NK-92 (cell line): ENCODE measurements around the gene LAMB2.

Experiments
- DNase-seq: peaks from one replicate; lab custom pipeline; 2025; ENCODE audit not compliant: unreplicated experiment; lab: John Stamatoyannopoulos, UW

Gene LAMB2

DNA sequence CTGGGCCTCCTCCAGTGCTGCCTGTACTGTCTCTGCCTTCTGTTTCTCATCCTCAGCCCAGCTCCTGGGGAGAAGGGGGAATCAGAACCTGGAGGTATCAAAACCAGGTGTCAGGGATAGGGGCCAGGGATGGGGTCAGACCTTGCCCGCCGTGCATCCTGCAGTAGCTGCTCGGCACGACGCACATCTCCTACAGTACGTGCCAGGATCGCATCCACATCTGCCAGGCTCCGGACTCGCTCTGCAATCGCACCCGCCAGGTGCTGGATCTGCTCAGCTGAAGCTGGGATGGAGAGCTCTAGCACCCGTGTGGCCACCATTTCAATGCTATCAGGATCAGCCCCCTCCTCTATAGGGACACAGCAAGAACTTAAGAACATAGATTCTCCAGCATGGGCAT lies 10.8 kb downstream of the LAMB2 start:
- no peak for DNase-seq

DNA sequence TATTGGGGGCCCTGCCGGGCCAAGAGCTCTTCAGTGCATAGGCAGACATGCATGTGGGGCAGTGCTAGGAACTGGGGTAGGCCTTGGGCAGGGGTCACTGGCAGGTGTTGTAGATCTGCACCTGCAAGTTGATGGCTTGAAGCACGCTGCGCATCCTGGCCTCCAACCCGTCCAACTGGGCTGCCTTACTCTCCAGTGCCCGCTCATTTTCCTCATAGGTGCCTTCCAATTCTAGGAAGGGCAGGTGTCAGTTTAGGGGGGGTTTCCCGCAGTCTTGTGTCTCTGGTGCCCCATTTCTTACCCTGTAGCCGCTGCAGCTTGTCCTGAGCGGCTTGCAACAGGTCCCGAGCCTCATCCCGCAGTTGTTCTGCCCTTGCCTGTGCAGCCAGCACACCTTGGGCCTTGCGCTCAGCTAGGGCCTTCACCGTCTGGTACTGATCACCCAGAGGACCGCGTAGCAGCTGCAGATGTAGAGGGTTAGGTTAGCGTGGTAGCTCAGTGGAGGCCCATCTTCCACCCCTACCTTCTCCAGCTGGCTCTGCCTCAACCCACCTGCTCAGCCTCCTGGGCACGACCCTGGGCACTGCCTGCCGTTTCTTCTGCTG lies 11.6 kb downstream of the LAMB2 start:
- no peak for DNase-seq

DNA sequence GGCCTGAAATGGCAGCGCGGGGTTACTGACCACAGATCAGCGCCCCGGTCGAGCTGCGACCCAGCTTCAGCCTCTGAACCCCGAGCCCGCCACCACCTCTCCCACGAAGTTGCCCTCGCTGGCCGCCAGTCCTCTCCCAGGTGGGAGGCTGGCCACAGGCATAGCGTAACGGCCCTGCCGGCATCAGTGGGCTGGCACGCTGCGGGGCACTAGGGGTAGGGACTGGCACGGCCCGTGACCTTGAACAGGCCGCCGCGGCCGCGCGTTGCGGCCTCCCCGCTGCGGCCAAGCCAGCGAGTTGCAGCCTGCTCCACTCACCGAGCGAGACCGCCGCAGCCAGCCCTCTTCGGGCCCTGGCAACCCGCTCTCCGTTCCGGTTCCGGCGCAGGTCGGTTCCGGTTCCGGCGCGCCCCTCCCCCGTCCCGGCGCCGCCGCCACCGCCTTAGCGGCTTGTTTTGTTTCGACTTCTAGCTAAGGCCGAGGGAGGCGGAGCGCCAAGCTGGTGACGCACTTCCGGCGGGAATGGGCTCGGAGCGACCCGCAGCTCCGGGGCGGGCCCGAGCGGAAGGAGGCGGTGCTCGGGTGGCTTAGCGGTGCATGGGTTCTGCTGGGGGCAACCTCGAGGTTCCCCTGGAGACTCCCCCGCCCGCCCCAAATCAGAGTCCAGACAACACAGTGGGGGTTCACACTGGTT lies 12.3 kb downstream of the LAMB2 start, which contains the start of gene USP19:
TSS of gene USP19 (minus strand) at position 386 of the 694 bp plus-strand sequence. CDS start 1,678 bp downstream, outside the sequence.
- peak; percentile 68 for DNase-seq

DNA sequence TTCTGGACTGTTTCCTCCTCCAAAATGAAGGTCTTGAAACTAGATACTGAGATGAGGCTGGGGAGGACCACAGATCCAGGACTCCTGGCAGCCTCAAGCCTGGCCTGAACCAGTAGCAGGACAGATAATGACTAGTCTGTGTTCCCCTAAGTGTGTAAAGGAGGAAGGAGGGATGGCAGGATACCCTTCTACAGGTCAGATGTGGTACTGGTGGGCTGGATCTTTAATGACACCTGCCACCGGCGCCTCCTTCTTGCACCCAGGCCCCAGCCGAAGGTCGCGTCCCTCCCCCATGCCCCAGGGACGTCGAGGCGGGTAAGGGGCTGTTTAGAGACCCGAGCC lies 12.8 kb downstream of the LAMB2 start:
- no peak for DNase-seq

DNA sequence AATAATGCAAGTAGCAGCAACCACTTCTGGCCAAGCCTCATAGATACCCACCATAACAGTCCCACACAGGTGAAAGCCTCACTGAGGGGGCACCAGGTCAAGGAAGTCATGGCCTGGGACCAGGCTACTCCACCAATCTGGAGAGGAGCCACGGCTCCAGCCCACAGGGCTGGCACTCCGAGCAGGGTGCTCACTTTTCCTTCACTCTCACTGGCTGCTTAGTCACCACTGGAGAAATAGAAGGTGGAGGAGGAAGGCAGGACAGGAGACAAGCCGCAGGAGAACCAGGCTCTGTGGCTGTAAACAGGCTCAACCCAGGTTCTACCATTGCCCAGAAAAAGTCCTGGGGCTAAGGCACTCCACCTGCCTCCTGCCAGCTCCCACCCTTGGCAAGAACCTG lies 13.4 kb downstream of the LAMB2 start:
- DNase-seq = no peak

DNA sequence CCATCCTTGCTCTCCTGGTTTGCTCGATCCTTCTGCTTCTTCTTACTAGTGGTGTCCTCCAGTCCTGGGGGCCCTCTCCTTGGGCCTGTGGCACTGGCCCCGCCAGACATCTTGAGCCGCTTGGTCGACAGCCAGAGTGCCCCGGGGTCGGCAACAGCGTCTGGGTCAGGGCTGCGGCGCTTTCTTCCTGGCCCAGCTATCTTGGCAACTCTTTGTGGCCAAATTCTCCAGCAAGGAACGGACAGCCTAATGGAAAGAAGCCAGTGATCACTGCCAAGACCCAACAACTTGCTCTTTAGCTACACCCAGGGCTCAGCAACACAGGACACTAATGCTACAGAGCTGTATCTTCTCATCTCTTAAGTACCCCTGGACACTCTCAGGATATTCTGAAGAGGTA lies 13.8 kb downstream of the LAMB2 start:
- no peak for DNase-seq

DNA sequence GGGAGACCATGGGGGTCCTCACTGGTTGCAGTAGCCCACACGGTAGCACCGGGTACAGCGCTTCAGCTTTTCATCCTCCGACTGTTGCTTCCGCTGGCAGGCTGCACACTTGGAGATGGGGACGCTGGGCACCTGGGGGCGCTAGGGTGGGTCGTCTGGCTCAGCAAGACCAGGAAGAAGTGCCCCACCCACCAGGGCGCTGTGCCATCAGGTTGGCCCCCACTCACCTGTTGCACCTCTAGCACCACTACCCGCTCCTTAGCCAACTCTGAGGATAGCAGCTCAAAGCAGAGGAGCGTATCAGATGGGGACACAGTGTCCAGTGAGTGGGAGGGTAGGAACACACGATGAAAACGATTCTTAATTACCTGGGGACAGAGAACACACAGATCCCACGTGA lies 20.6 kb downstream of the LAMB2 start:
- DNase-seq = no peak

DNA sequence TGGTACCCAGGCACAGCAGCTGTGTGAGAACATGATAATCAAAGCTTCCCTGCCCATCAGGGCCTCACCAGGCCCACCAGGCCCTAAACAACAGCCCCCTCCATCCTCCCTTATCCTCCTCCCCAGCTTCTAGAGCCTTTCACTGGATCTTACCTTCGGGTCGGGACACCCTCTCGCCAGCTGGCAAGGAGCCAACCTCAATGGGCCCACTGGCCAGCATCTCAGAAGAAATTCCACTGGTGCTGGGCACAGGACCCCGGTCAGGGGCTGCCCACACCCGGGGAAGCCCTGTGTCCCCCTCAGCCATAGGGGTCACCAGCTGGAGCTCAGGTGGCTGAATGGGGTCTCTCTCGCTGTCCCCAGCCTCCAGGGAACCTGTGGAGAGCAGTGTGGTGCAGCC lies 21.5 kb downstream of the LAMB2 start:
- DNase-seq = no peak

DNA sequence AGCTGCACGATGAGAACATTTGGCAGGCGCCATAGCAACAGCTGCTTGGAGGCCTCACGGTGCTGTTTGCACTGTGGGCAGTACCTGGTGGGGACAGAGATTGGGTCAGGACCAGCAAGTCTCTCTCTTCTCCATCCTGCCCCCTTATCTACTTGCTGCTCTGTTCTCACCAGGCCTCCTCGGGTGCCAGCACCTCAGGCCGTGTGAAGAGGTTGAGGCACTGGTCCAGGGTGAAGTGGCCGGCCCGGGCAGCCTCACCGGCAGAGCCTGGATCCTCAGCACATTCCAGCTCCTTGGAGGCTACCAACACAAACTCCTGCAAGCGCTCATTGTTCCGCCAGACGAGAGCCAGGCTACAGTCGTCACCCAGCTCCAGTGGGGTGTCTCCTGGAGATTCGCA lies 22.1 kb downstream of the LAMB2 start:
- no peak for DNase-seq

DNA sequence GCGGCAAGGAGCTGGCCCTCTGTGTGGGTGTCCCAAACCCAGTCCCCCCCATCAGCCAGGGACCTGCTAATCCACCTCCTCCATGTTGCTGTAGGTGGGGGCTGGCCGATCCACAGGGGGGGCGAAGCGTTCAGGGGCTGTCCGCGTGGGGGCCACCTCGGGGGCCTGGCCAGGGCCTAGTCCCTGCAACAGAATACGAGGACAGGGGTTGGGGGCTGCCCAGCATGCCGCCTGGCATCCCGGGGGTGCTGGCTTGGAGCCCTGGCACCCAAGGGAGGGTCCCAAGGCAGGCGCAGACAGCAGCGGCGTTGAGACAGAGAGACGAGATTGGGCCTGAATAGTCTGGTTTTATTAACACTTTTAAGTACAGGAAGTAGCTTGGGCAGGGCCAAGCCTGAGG lies 24.5 kb downstream of the LAMB2 start:
- no peak for DNase-seq

DNA sequence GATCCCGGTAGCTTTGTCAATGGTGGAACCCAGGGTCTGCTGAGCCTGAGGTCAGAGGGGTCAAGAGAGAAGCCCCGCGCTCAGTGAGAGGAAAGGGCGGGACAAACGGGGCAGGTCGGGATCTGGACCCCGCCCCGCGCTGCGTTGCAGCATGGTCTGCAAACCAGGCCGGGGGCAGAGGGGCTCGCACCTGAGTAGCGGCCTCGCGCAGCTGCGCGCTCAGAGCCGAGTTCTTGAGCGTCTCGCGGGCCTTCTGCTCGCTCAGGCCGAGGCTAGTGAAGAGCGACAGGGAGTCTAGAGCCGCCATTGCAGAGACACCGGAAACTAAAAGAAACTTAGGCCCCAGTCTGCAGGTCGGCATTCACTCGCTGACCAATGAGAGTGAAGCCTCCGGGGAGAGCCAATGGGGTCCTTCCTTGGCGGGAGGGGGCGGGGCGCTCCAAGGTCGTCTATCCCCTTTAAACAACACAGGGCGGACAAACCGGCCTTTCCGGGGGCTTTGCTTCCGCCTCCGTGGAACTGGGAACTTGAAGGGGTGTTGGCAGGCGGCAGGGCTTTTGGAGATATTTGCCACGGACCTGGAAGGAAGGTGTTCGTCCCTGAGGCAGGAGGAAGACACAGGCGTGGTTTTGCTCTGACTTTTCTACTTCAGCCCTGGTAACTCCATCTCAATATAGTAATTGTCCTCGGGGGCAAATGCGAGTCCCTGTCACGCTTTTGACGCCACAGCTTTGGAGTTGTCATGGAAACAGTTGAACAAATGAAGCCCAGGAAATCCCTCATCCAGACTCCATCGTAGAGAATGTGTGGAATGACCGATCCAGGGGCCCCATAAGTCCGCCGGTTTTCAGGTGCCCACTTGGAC lies 28.2 kb downstream of the LAMB2 start, which contains the start of gene QARS1:
TSS of gene QARS1 (minus strand) at position 331 of the 865 bp plus-strand sequence. CDS start at position 307, 24 bp downstream.
- DNase-seq = peak; percentile 44

DNA sequence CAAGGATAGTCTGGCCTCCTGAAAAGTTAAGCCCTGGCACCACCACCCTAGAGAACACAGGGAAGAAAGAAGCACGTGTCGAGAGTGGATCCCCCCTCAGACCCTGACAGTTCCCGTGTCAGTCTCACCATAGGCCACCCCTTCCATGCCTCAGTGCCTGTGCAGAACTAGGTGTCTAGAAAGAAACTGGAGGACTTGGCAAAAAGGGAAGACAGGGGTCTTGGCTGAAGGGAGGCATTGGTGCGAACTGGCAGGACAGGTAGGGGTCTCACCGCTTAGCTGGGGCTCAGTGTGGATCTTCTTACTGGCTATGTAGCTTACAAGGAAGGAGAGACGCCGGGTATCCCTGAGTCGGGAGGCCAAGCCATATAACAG lies 28.8 kb downstream of the LAMB2 start:
- no peak for DNase-seq

DNA sequence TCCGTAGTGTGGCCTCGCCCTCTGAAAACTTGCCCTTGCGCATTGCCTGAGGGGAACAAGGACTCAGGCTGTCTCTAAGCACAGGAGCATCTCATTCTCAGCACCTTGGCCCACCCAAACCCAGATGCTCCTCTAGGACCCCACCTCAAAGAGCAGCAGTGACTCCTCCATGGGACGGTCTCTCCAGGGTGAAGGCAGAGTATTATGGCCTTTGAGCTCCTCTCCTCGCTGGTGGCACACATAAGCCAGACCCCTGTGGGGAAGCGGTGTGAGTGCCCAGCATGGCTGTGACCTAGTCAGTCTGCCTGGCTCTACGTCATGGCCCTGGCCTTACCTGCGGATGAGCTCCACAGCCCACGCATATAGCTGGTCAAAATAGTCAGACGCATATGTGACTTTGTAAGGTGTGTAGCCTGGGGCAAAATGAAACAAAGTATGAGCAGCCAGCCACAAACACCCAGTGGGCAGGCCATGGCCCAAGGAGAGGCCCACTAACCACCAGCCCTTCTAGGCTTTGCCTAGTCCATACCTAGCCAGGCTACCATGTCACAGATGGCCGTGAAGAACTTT lies 32.7 kb downstream of the LAMB2 start:
- DNase-seq = no peak

DNA sequence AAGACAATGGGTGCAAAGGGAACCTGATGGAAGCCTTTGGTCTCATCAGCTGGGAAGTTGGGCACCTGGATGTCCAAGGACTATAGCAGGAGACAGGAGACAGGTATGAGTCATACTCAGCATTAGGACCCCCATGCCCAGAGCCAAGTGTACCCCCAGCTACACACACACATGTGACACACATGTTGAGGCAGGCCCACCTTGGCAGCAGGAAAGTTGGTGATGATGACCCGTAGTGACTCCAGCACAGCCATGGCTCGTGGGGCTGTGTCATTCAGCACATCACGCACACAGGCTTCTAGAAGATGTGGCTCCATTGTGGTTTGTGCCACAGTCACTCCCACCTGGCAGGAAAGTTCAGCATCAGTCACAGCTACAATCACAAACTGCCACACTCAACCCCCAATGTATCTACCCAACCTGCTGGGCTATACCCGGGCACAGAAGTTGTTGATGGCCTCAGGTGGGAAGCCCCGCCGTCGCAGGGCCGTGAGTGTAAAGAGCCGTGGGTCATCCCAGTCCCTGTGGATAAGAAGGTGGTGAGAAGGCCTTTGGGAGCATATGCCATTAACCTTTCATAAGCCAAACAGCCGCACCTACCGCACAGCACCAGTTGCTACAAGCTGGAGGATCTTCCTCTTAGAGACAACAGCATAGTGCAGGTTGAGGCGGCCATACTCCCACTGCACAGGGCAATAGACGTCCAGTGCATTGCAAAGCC lies 33.8 kb downstream of the LAMB2 start:
- no peak for DNase-seq

DNA sequence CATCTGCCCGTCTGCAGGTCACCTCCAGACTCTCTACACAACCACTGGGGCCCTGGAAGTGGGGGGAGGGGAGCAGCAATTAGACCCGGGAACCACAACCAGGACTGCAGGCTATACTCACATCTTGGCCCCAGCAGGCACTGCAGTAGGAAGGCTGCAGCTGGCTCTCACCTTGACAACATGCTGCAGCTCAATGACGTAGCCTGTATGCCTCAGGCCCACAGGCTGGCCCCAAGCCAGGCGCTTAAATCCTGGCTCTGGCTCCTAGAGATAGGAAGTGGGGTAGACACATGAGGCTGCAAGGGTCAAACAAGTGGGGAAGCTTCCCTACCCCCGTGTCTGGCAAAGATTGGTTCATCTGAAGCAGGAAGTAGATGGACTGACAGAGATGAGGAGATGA lies 34.4 kb downstream of the LAMB2 start:
- DNase-seq = no peak

DNA sequence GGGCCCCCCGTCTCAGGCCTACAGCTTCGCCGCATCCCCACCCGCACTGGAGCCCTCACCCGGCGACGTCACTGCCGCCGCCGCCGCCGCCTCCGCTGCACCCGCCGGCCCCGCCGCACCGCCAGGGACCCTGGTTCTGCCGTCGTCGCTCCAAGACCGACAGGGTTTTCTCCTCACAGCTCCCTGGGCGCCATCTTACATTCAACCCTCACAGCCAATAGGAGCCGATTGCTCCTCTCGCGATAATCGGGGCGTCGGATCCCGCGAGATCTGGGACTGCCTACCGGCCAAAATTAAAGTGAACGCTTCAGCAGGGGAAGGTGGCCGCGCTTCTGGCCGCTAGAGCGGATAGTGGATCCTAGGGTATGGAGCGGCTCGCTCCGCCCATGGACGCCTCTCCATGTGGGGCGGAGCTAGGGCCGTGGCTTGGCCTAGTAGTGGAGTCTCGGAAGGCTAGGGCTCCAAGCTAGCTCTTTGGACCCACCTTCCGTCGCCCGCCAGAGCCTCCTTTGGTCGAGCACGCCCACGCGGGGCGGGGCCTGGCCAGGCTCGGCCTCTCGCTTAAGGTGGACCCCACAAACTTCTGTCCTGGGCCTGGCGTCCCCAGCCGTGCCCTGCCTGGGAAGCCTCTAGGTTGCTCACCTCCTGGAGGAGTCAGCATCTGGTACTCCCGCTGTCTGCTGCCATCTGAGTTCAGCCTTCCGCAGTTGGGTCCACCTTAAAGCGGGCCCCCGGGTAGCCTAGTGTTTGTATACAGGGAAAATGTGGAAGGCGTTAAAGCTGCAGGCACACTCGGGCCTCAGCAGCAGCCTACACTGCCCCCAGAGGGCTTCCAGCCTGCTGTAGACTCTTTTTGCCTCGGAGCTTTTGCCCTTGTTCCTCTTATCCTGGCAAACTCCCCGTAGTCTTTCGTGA lies 38.7 kb downstream of the LAMB2 start, which contains the start of gene QRICH1:
TSS of gene QRICH1 (minus strand) at position 219 of the 915 bp plus-strand sequence. CDS start 17,054 bp downstream, outside the sequence.
- peak; percentile 82 for DNase-seq

DNA sequence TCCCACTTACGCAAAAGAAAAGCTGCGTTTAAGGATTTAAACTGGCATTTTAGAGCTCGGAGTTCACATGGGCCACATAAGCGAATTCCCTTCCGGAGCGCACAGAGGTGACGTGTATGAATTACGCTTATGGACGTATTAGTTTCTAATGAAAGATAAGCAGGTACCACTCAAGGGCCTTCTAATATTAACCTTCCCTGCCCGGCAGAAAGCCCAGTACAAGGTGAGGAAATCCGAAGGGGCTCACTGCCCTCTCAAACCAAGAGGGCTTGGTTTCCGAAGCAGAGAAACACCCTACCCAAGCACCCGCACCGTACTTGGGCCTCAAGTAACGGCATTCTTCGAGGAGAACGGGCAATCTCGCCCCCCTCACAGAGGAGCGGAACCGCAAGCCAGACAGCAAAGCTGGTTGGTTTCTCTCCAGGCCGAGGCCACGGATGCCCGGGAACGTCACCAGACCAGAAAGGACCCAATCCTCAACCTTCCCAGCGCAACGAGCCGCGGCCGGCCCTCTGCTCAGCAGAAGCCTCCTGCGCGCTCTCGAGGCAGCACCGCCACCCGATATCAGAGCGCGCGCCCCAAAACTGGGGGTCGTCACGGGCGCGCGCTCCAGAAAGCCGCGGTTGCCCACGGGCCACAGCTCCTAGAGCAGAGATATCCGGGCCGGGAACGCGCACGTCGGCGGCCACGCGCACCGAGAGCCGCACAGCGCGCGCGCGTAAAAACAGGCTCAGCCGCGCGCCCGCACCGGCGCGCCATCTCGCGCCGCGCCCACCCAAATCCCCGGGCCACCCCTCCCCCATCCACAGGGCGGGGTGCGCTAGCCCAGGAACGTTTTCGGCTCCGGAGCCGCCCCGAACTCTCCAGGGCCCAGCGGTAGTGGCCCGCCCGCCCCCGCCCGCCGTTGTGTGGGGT lies 39.7 kb downstream of the LAMB2 start:
- DNase-seq = no peak

DNA sequence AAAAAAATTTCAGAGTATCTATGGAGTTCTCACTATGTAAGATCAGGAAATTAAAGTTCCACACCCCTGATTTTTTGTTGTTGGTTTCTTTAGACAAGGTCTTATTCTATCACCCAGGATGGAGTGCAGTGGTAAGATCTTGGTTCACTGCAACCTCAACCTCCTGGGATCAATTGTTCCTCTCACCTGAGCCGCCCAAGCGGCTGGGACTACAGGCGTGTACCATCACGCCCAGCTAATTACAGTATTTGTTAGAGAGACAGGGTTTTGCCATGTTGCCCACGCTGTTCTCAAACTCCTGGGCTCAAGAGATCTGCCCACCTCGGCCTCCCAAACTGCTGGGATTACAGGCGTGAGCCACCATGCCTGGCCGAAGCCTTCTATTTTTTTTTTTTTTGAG lies 51.4 kb downstream of the LAMB2 start:
- DNase-seq = no peak

DNA sequence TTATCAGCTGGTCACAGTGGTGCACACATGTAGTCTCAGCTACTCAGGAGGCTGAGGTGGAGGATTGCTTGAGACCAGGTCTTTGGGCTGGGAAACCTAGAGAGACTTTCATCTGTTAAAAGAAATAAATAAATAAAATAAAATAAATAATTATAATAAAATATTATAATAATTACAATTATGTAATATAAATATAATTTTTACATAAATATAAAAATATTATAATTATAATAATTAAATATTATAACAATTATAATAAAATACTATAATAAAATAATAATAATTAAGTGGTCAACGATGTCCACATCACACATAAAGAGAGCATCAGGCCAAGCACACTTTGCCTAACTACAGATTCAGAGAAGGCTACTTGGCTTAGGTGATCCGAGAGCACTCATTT lies 53.6 kb downstream of the LAMB2 start:
- no peak for DNase-seq
